ENCODE measurements around the gene EPHB2.

Gene EPHB2

GRCh38 chr1:22875241-22875640 is 164.6 kb downstream of the EPHB2 start:
- H3K9ac ChIP-seq (ENCODE audit: low read depth, low read length, poor library complexity, severe bottlenecking): no peak overlapping the region
- no peak for TF ChIP-seq EZH2phosphoT487 (IDR thresholded peaks at IDR 0.05; ENCODE audit: borderline replicate concordance)
- no peak for TF ChIP-seq CTCF (conservative IDR thresholded peaks at IDR 0.05; ENCODE audit: low read length)
- no peaks in the 10 kb centered on the region for H3K4me1 ChIP-seq (ENCODE audit: insufficient read depth, low read length, poor library complexity, severe bottlenecking)
- no peak overlapping the region for H3K4me3 ChIP-seq (ENCODE audit: low read length, poor library complexity, severe bottlenecking)
- no peaks in the 10 kb centered on the region for H3K9me3 ChIP-seq (ENCODE audit: insufficient read depth, low read depth, low read length)
- H3K79me2 ChIP-seq (ENCODE audit: insufficient read depth, low read length): no peaks in the 10 kb centered on the region
- H3K4me2 ChIP-seq (ENCODE audit: low read depth, low read length, poor library complexity, severe bottlenecking): no peak overlapping the region
- H3F3A ChIP-seq (ENCODE audit: low read depth): no peaks in the 10 kb centered on the region
- no peaks in the 10 kb centered on the region for H3K36me3 ChIP-seq (ENCODE audit: insufficient read depth, low read length)
- no peaks in the 10 kb centered on the region for H3K9me2 ChIP-seq (replicated peaks; ENCODE audit: low read depth, low read length)
- no peaks in the 10 kb centered on the region for H4K20me1 ChIP-seq (ENCODE audit: insufficient read depth, low read length, poor library complexity, severe bottlenecking)
- no peak overlapping the region for H2AFZ ChIP-seq (ENCODE audit: low read length)
- H3K27me3 ChIP-seq (ENCODE audit: insufficient read depth, low read length, poor library complexity, severe bottlenecking): no peaks in the 10 kb centered on the region

DNA sequence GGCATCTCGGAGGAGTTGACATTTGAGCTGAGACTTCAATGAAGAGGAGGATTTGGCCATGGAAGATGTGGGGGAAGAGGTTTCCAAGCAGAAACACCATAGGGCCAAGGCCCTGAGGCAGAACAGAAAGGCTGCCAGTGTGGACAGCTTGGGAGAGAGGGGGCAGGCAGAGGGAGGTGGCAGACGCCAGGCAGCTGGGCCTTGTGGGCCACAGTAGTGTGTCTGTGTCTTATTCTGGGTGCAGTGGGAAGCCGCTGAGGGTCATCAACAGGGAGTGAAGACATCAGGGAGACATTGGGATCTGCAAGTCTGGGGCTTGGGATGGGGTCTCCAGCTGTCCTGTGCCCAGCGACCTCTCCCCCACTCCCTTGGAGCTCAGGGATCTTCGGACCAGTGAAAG is 165.2 kb downstream of the EPHB2 start:
- no peaks in the 10 kb centered on the region for H4K20me1 ChIP-seq (ENCODE audit: insufficient read depth, low read length, poor library complexity, severe bottlenecking)
- H2AFZ ChIP-seq (ENCODE audit: low read length): no peak overlapping the region
- H3K9ac ChIP-seq (ENCODE audit: low read depth, low read length, poor library complexity, severe bottlenecking): no peak overlapping the region

DNA sequence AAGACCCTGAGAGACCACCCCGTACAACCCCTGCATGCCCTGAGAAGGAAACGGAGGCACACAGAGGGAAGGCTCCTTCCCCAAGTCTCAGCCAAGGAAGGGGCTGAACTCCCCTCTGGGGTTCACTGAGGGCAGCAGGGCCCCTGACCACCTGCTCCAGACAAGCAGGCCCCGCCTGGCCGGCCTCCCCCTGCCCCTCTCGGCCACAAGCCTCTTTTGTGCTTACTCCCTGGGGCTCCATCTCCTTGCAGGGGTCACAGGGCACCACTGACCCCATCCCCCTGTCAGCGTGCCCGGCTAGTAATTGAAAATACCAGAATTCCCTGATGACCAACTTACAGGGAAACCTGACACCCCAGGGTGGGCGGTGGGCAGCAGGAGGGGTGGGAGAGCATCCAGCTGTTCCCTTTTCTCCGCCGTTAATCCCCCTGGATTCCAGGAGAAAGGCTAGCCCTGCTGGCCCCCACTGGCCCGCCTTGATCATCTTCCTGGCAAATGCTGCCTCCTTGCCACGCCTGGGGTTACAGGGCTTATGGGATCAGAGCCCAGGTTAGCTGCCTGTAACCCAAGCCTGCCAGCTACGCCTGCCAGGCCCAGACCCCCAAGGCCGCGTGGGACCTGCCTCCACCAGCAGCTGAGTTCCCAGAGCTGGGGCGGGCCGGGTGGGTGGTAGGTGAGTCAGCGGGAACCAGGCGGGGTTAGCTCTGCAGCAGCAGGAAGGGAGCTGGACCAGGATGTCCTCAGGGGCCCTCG is 165.9 kb downstream of the EPHB2 start:
- Histone ChIP-seq H2AFZ (ENCODE audit: low read length) (no peak overlapping the region), H3K79me2 (ENCODE audit: insufficient read depth, low read length) (no peaks in the 10 kb centered on the region), H3K9ac (ENCODE audit: low read depth, low read length, poor library complexity, severe bottlenecking) (no peak overlapping the region), H3F3A (ENCODE audit: low read depth) (no peaks in the 10 kb centered on the region), H3K4me1 (ENCODE audit: insufficient read depth, low read length, poor library complexity, severe bottlenecking) (no peaks in the 10 kb centered on the region), H3K36me3 (ENCODE audit: insufficient read depth, low read length) (no peaks in the 10 kb centered on the region), H3K9me2 (replicated peaks; ENCODE audit: low read depth, low read length) (no peaks in the 10 kb centered on the region), H4K20me1 (ENCODE audit: insufficient read depth, low read length, poor library complexity, severe bottlenecking) (no peaks in the 10 kb centered on the region), H3K4me3 (ENCODE audit: low read length, poor library complexity, severe bottlenecking) (no peak overlapping the region), H3K27me3 (ENCODE audit: insufficient read depth, low read length, poor library complexity, severe bottlenecking) (no peaks in the 10 kb centered on the region), H3K9me3 (ENCODE audit: insufficient read depth, low read depth, low read length) (no peaks in the 10 kb centered on the region), H3K4me2 (ENCODE audit: low read depth, low read length, poor library complexity, severe bottlenecking) (no peak overlapping the region)
- TF ChIP-seq CTCF (conservative IDR thresholded peaks at IDR 0.05; ENCODE audit: low read length) (no peak), EZH2phosphoT487 (IDR thresholded peaks at IDR 0.05; ENCODE audit: borderline replicate concordance) (no peak)

More for the DNA sequence above, 165.2 kb downstream of the EPHB2 start:
- H3K4me3 ChIP-seq (ENCODE audit: low read length, poor library complexity, severe bottlenecking): no peak overlapping the region
- H3K36me3 ChIP-seq (ENCODE audit: insufficient read depth, low read length): no peaks in the 10 kb centered on the region
- H3K27me3 ChIP-seq (ENCODE audit: insufficient read depth, low read length, poor library complexity, severe bottlenecking): no peaks in the 10 kb centered on the region
- H3K4me2 ChIP-seq (ENCODE audit: low read depth, low read length, poor library complexity, severe bottlenecking): no peak overlapping the region
- TF ChIP-seq EZH2phosphoT487 (IDR thresholded peaks at IDR 0.05; ENCODE audit: borderline replicate concordance) (no peak), CTCF (conservative IDR thresholded peaks at IDR 0.05; ENCODE audit: low read length) (no peak)
- H3K79me2 ChIP-seq (ENCODE audit: insufficient read depth, low read length): no peaks in the 10 kb centered on the region
- no peaks in the 10 kb centered on the region for H3K9me2 ChIP-seq (replicated peaks; ENCODE audit: low read depth, low read length)
- H3F3A ChIP-seq (ENCODE audit: low read depth): no peaks in the 10 kb centered on the region
- no peaks in the 10 kb centered on the region for H3K4me1 ChIP-seq (ENCODE audit: insufficient read depth, low read length, poor library complexity, severe bottlenecking)
- H3K9me3 ChIP-seq (ENCODE audit: insufficient read depth, low read depth, low read length): no peaks in the 10 kb centered on the region

Measured in Loucy (cell line).